K562 (cell line): ENCODE measurements around the gene GNAS-AS1. TPM values are rescaled to one million over a fixed set of nuclear protein-coding genes. Genes with fewer than 3 reads are reported as not detected.

Experiments used
- ATAC-seq: fragments of 200-7000 bp; cut with Tn5 transposase; 3 replicates; pipeline ENCODE4 v1.9.1; 2020; ENCODE audit warnings: moderate library complexity
- BruUV-seq: library from RNA; stranded (reverse); fragments of 400-500 nt; replicated peaks from 2 replicates; lab custom pipeline; 2021; lab: Mats Ljungman, UMichigan
- CTCF ChIA-PET: fragments of 300-600 bp; formaldehyde crosslinking; extraction: SDS; loops from one replicate; lab custom pipeline; 2021; ENCODE audit warnings: low intra/inter-chr PET ratio; lab: Yijun Ruan, JAX
- POLR2A ChIA-PET: fragments of 300-600, 350-650 bp; sonication (Branson Sonifier 250); formaldehyde crosslinking; extraction: SDS; loops from one replicate; lab custom pipeline; 2021; ENCODE audit warnings: antibody characterized with exemption, inconsistent platforms; lab: Yijun Ruan, JAX
- DNase-seq, 4 experiments: peaks; one replicate each; pipeline versions ENCODE4 v3.0.0 to v3.0.0-alpha.2; 2011 to 2018; ENCODE audit warnings: low spot score in 3 of 4, mixed read lengths in 3 of 4; ENCODE audit errors: extremely low read depth in 1 of 4
- FAIRE-seq: peaks from 2 replicates; lab custom pipeline; 2011; peaks lifted over from hg19 to GRCh38; lab: Jason Lieb, UNC
- H2AFZ ChIP-seq: 2 replicates; pipeline ENCODE4 v1.6.0; 2011; ENCODE audit warnings: low read depth, low read length, control low read depth, inconsistent platforms
- H3K27ac ChIP-seq: fragments of 200-600 bp; 3 replicates; pipeline ENCODE4 v1.8.0; 2011; ENCODE audit warnings: low read depth, mild to moderate bottlenecking, control low read depth, inconsistent platforms, low read length, moderate library complexity, mixed read lengths; ENCODE audit errors: extremely low read depth
- H3K27me3 ChIP-seq, 2 experiments: fragments of 300-600 bp in 1 of 2; 2 replicates in 1 of 2; 3 replicates in 1 of 2; pipeline versions ENCODE4 v1.6.0 to v1.8.0; 2011; ENCODE audit warnings: inconsistent platforms in 2 of 2, low read length in 2 of 2, mild to moderate bottlenecking in 1 of 2, mixed read lengths in 1 of 2, moderate library complexity in 1 of 2; ENCODE audit not compliant: control insufficient read depth in 2 of 2, insufficient read depth in 2 of 2
- H3K36me3 ChIP-seq: fragments of 300-600 bp; 3 replicates; pipeline ENCODE4 v1.8.0; 2011; ENCODE audit warnings: mild to moderate bottlenecking, low read length, inconsistent platforms; ENCODE audit not compliant: control insufficient read depth, insufficient read depth
- H3K4me1 ChIP-seq, 2 experiments: fragments of 200-600 bp in 1 of 2; replicated peaks in 1 of 2; 2 replicates in 1 of 2; 3 replicates in 1 of 2; pipeline versions ENCODE4 v1.5.1 to v1.8.0; 2011; ENCODE audit warnings: inconsistent platforms in 2 of 2, low read length in 2 of 2, mild to moderate bottlenecking in 1 of 2, mixed read lengths in 1 of 2, moderate library complexity in 1 of 2; ENCODE audit not compliant: control insufficient read depth in 2 of 2, insufficient read depth in 2 of 2
- H3K4me2 ChIP-seq: 2 replicates; pipeline ENCODE4 v1.6.1; 2011; ENCODE audit warnings: low read length, control low read depth, inconsistent platforms, mixed read lengths; ENCODE audit not compliant: insufficient read depth
- H3K4me3 ChIP-seq: fragments of 200-600 bp; sonication (generic), shearing (Covaris generic); 2 replicates; pipeline ENCODE4 v1.5.1; 2016; ENCODE audit warnings: control low read depth, inconsistent platforms
- H3K79me2 ChIP-seq: fragments of 200-600 bp; 3 replicates; pipeline ENCODE4 v1.8.0; 2011; ENCODE audit warnings: low read length, inconsistent platforms; ENCODE audit not compliant: control insufficient read depth, insufficient read depth
- H3K9ac ChIP-seq, 2 experiments: 2 replicates each; pipeline versions ENCODE4 v1.6.0 to v1.6.1; 2011; ENCODE audit warnings: low read depth in 2 of 2, low read length in 2 of 2, control low read depth in 1 of 2, inconsistent platforms in 1 of 2, mild to moderate bottlenecking in 1 of 2, mixed read lengths in 1 of 2; ENCODE audit not compliant: insufficient read depth in 1 of 2
- H3K9me1 ChIP-seq: one replicate; pipeline ENCODE4 v1.6.0; 2011; ENCODE audit warnings: inconsistent platforms, mild to moderate bottlenecking, low read length, moderate library complexity; ENCODE audit not compliant: control insufficient read depth, insufficient read depth
- H3K9me3 ChIP-seq: replicated peaks from 2 replicates; pipeline ENCODE4 v1.5.1; 2011; ENCODE audit warnings: low read depth, low read length, inconsistent platforms; ENCODE audit not compliant: control insufficient read depth, insufficient read depth
- H4K20me1 ChIP-seq: replicated peaks from 2 replicates; pipeline ENCODE4 v1.6.1; 2011; ENCODE audit warnings: low read length, inconsistent platforms, mixed read lengths; ENCODE audit not compliant: control insufficient read depth, insufficient read depth
- ATF3 ChIP-seq, 2 experiments: fragments of 450-650 bp in 1 of 2; sonication (generic) in 1 of 2; formaldehyde crosslinking in 1 of 2; IDR thresholded peaks in 1 of 2; conservative IDR thresholded peaks in 1 of 2; 2 replicates each; pipeline versions ENCODE4 v1.6.1 to v1.8.1; 2016 to 2023; ENCODE audit warnings: mild to moderate bottlenecking in 2 of 2, moderate library complexity in 2 of 2, inconsistent platforms in 1 of 2, missing genetic modification reagents in 1 of 2
- CEBPB ChIP-seq: fragments of 450-650 bp; IDR thresholded peaks from 2 replicates; pipeline ENCODE4 v1.6.1; 2016; ENCODE audit warnings: missing genetic modification characterization, missing compliant biosample characterization
- CEBPG ChIP-seq, 3 experiments: fragments of 200-800 bp in 1 of 3; sonication (Bioruptor generic) in 1 of 3; sonication (generic) in 1 of 3; formaldehyde crosslinking in 1 of 3; IDR thresholded peaks in 2 of 3; conservative IDR thresholded peaks in 1 of 3; 2 replicates each; pipeline versions ENCODE4 v1.6.1 to v1.8.0; 2016 to 2022; ENCODE audit warnings: missing compliant biosample characterization in 2 of 3, missing genetic modification characterization in 2 of 3, mild to moderate bottlenecking in 1 of 3, missing genetic modification reagents in 1 of 3
- SREBF2 ChIP-seq: sonication (generic); formaldehyde crosslinking; IDR thresholded peaks from 2 replicates; pipeline ENCODE4 v1.4.0; 2020; ENCODE audit warnings: mild to moderate bottlenecking, missing genetic modification reagents
- TAF9B ChIP-seq: fragments of 450-650 bp; IDR thresholded peaks from 2 replicates; pipeline ENCODE4 v1.6.1; 2018; ENCODE audit warnings: mild to moderate bottlenecking; ENCODE audit not compliant: partially characterized antibody
- ZKSCAN1 ChIP-seq: fragments of 150-350 bp; IDR thresholded peaks from 2 replicates; pipeline ENCODE4 v1.6.1; 2016; ENCODE audit warnings: low read depth, low read length
- WGBS: fragments of 100-300 bp; shearing (Covaris generic); methylation state at CpG from one replicate; pipeline ENCODE4 v1.1.6; 2016; ENCODE audit warnings: low coverage, mixed read lengths; ENCODE audit not compliant: insufficient coverage; ENCODE audit errors: missing lambda C conversion rate; 5-methylcytosine and 5-hydroxymethylcytosine counted together
- in situ Hi-C: fragments of 300-500 bp; cut with MboI; formaldehyde crosslinking; loops from 4 replicates; pipeline ENCODE4 v1.15.0; 2018; ENCODE audit warnings: inconsistent platforms, mixed read lengths
- intact Hi-C: fragments of 100-400 bp; cut with micrococcal nuclease; formaldehyde crosslinking; loops from 2 replicates; pipeline ENCODE4 v1.14.2; 2022
- polyA plus RNA-seq, 8 experiments: library from polyadenylated mRNA; depleted of rRNA in 4 of 8; stranded (reverse) in 5 of 8; unstranded in 3 of 8; fragments of >200 nt; fragmentation: Nextera tagmentation in 2 of 8; fragmentation: Illumina TruSeq in 1 of 8; extraction: Ambion mirVana in 2 of 8; extraction: Trizol in 1 of 8; gene quantifications; 2 replicates each; pipeline versions ENCODE4 v1.2.1 to v1.2.3, GENCODE V29; 2011 to 2014; ENCODE audit warnings: inconsistent platforms in 1 of 8, missing spikeins in 1 of 8
- total RNA-seq, 7 experiments: library from RNA; depleted of rRNA in 6 of 7; stranded (reverse); fragments of >200 nt in 6 of 7; fragmentation: Illumina TruSeq in 2 of 7; extraction: Trizol in 2 of 7; gene quantifications; 2 replicates each; pipeline versions ENCODE4 v1.2.1 to v1.2.3, GENCODE V29; 2011 to 2021; ENCODE audit warnings: low replicate concordance in 1 of 7

GNAS-AS1 gene
- total and polyA plus RNA-seq, 9 of the 15 experiments (the other 6 are each of a cell fraction or from before 2014, with no cell fraction given): 0.04 to 2.5 (median 0.25) TPM

- no peak overlapping the region for H3K4me2 ChIP-seq
- no peak for DNase-seq
- H3K9ac ChIP-seq: peak overlapping the region in 1 of 2 experiments; percentile 83; a peak in 1 of 4 replicates
- ChIA-PET CTCF (interaction anchor here (0.6 to 0.7 kb wide), 2 partner anchors 74 to 316 kb away, joined by 3 to 4 read pairs; no protein-coding TSS in a partner anchor), POLR2A (interaction anchor here (0.7 kb wide), 1 partner anchor 314 kb away, joined by 3 read pairs; no protein-coding TSS in a partner anchor)
- no peaks in the 10 kb centered on the region for H3K27me3 ChIP-seq
- intact Hi-C loops: loop anchor here (5.0 kb wide), 2 partner anchors 87 to 137 kb away; partner anchors contain the start of genes ATP5F1E and NELFCD
- peaks cover 13 to 15% of the 10 kb centered on the region in 2 experiments; a peak in 4 of 5 replicates for H3K4me1 ChIP-seq
- no peak for ATAC-seq
- in situ Hi-C loops: no loop called here
- BruUV-seq: no TSS peak
- H3K9me1 ChIP-seq: no peaks in the 10 kb centered on the region
- peak; percentile 63 for FAIRE-seq
- no peaks in the 10 kb centered on the region; the same call in 1 of the 2 replicates for H4K20me1 ChIP-seq
- no peak overlapping the region for H2AFZ ChIP-seq
- TF ChIP-seq CEBPB (tag) (peak; percentile 60), ZKSCAN1 (no peak), SREBF2 (CRISPR knock-in tag) (no peak), CEBPG (CRISPR knock-in tag; IDR thresholded peaks at IDR 0.05) (no peak), CEBPG (tag; conservative IDR thresholded peaks at IDR 0.05 in 1 of 2, IDR thresholded peaks at IDR 0.05 in 1 of 2) (peak; percentile 22 to 70; a peak in 2 of 4 replicates), ATF3 (IDR thresholded peaks at IDR 0.05) (peak; percentile 33; the same call in 1 of the 2 replicates), ATF3 (CRISPR knock-in tag; conservative IDR thresholded peaks at IDR 0.05) (no peak), TAF9B (peak; percentile 7)
- H3K4me3 ChIP-seq: no peak overlapping the region
- H3K27ac ChIP-seq: no peak overlapping the region
- H3K36me3 ChIP-seq: peaks cover 55% of the 10 kb centered on the region
- peaks cover 83% of the 10 kb centered on the region for H3K79me2 ChIP-seq
- H3K9me3 ChIP-seq: no peaks in the 10 kb centered on the region
- 70% methylated on average over 5 of the region's 5 CpGs for WGBS
Measured at GRCh38 chr20:58894652-58895447, 44.1 kb upstream of the GNAS-AS1 start.
